Nephron (organoid): ENCODE data around the gene RCSD1.
A peak's percentile ranks its signal among the peaks of the same experiment; 100 is the strongest.
"Not testable (repeated sequence)": the region's sequence is repeated elsewhere in the genome, so short reads cannot be mapped to it uniquely, and the experiment has no call there.

Experiments
- H3K27ac Mint-ChIP-seq, 3 experiments: 2 replicates each; pipeline ENCODE4 v1.8.0; 2020; ENCODE audit warnings: mixed read lengths in 3 of 3, mild to moderate bottlenecking in 2 of 3, moderate library complexity in 1 of 3
- H3K27me3 Mint-ChIP-seq: 2 replicates; pipeline ENCODE4 v1.8.0; 2021; ENCODE audit warnings: low read depth, mild to moderate bottlenecking, moderate library complexity, mixed read lengths
- H3K36me3 Mint-ChIP-seq: 2 replicates; pipeline ENCODE4 v1.8.0; 2020; ENCODE audit warnings: low read depth, mixed read lengths
- H3K4me1 Mint-ChIP-seq: 2 replicates; pipeline ENCODE4 v1.8.0; 2020; ENCODE audit warnings: mixed read lengths
- H3K4me3 Mint-ChIP-seq, 3 experiments: 2 replicates each; pipeline ENCODE4 v1.8.0; 2020; ENCODE audit warnings: mild to moderate bottlenecking in 3 of 3, mixed read lengths in 3 of 3, moderate library complexity in 2 of 3
- H3K9me3 Mint-ChIP-seq: 2 replicates; pipeline ENCODE4 v1.8.0; 2020; ENCODE audit warnings: mixed read lengths
- CTCF ChIP-seq, 3 experiments: fragments of 200-600 bp; sonication (generic); IDR thresholded peaks; one replicate each; pipeline ENCODE4 v1.5.0; 2021; ENCODE audit warnings: antibody characterized with exemption in 3 of 3; ENCODE audit not compliant: unreplicated experiment in 3 of 3

RCSD1 gene

GRCh38 chr1:167717351-167717750 lies 87.3 kb downstream of the RCSD1 start:
- Mint-ChIP-seq H3K4me3 (peak overlapping the region; percentile 84 to 95 (median 92)), H3K9me3 (no peaks in the 10 kb centered on the region), H3K36me3 (no peaks in the 10 kb centered on the region), H3K27ac (no peak overlapping the region), H3K27me3 (peaks cover 13% of the 10 kb centered on the region), H3K4me1 (peaks cover 9% of the 10 kb centered on the region)
- TF ChIP-seq CTCF (IDR thresholded peaks at IDR 0.05; ENCODE audit: unreplicated experiment in 3 of 3) = no peak

GRCh38 chr1:167718914-167719691 lies 89.1 kb downstream of the RCSD1 start:
- Mint-ChIP-seq H3K27me3 (peaks cover 5% of the 10 kb centered on the region), H3K4me1 (peaks cover 20% of the 10 kb centered on the region), H3K36me3 (peaks cover 4% of the 10 kb centered on the region), H3K9me3 (no peaks in the 10 kb centered on the region), H3K4me3 (peak overlapping the region; percentile 6 to 30 (median 28)), H3K27ac (peak overlapping the region in 1 of 3 experiments; percentile 9)
- no peak for TF ChIP-seq CTCF (IDR thresholded peaks at IDR 0.05; ENCODE audit: unreplicated experiment in 3 of 3)

- not testable (repeated sequence) for H3K9me3 Mint-ChIP-seq, H3K27ac Mint-ChIP-seq, H3K36me3 Mint-ChIP-seq, H3K27me3 Mint-ChIP-seq
- Mint-ChIP-seq H3K4me1 (peaks cover 27% of the 10 kb centered on the region), H3K4me3 (peak overlapping the region; percentile 6 to 34 (median 30))
Observed at GRCh38 chr1:167719715-167720421, 89.8 kb downstream of the RCSD1 start.

- Mint-ChIP-seq H3K4me1 (peaks cover 31% of the 10 kb centered on the region), H3K4me3 (peak overlapping the region; percentile 86 to 98 (median 90)), H3K27ac (peak overlapping the region; percentile 93 to 94 (median 93)), H3K9me3 (no peaks in the 10 kb centered on the region), H3K27me3 (peaks cover 5% of the 10 kb centered on the region), H3K36me3 (peaks cover 13% of the 10 kb centered on the region)
- no peak for TF ChIP-seq CTCF (IDR thresholded peaks at IDR 0.05; ENCODE audit: unreplicated experiment in 3 of 3)
Observed at GRCh38 chr1:167720965-167721616, 91.1 kb downstream of the RCSD1 start.

- Mint-ChIP-seq H3K27ac (peak within 1 kb of the TSS; percentile 93 to 94 (median 93)), H3K27me3 (peaks cover 5% of the 10 kb centered on the region), H3K36me3 (peaks cover 16% of the 10 kb centered on the region), H3K9me3 (no peaks in the 10 kb centered on the region), H3K4me3 (peak within 1 kb of the TSS; percentile 86 to 98 (median 91)), H3K4me1 (peaks cover 37% of the 10 kb centered on the region)
- no peak for TF ChIP-seq CTCF (IDR thresholded peaks at IDR 0.05; ENCODE audit: unreplicated experiment in 3 of 3)
Observed at GRCh38 chr1:167721617-167722151, 91.7 kb downstream of the RCSD1 start, which contains the start of gene MPZL1. TSS of gene MPZL1 (plus strand) at chr1:167721982. CDS start at chr1:167722152, 170 bp downstream.
